GM11168 (cell line): ENCODE data around the gene SPOCK2.

Experiments used
- in situ Hi-C: fragments of 300-500 bp; cut with MboI; formaldehyde crosslinking; loops from one replicate; pipeline ENCODE4 v1.12.0; 2022; ENCODE audit warnings: low sequenced_read_pairs; ENCODE audit not compliant: unreplicated experiment

SPOCK2 gene

GRCh38 chr10:72109636-72110157 is 21.3 kb upstream of the SPOCK2 start:
- in situ Hi-C loops, result loop anchor here (25.0 kb wide), 1 partner anchor 228 kb away; no protein-coding TSS in a partner anchor

GRCh38 chr10:72108830-72109635 is 20.7 kb upstream of the SPOCK2 start:
- in situ Hi-C loops, result loop anchor here (25.0 kb wide), 1 partner anchor 228 kb away; no protein-coding TSS in a partner anchor

- in situ Hi-C loops, result loop anchor here (25.0 kb wide), 1 partner anchor 229 kb away; no protein-coding TSS in a partner anchor
Measured at GRCh38 chr10:72108004-72108370, 19.6 kb upstream of the SPOCK2 start.

- in situ Hi-C loops, result loop anchor here (25.0 kb wide), 1 partner anchor 230 kb away; no protein-coding TSS in a partner anchor
Measured at GRCh38 chr10:72107325-72108003, 19.1 kb upstream of the SPOCK2 start.

- in situ Hi-C loops, result loop anchor here (25.0 kb wide), 1 partner anchor 230 kb away; no protein-coding TSS in a partner anchor
Measured at GRCh38 chr10:72106896-72107295, 18.5 kb upstream of the SPOCK2 start.

- in situ Hi-C loops, result loop anchor here (25.0 kb wide), 1 partner anchor 231 kb away; no protein-coding TSS in a partner anchor
Measured at GRCh38 chr10:72106154-72106849, 18.0 kb upstream of the SPOCK2 start.

GRCh38 chr10:72105710-72106109 is 17.4 kb upstream of the SPOCK2 start:
- in situ Hi-C loops, result loop anchor here (25.0 kb wide), 1 partner anchor 232 kb away; no protein-coding TSS in a partner anchor

- in situ Hi-C loops, result loop anchor here (25.0 kb wide), 1 partner anchor 232 kb away; no protein-coding TSS in a partner anchor
Measured at GRCh38 chr10:72105098-72105475, 16.7 kb upstream of the SPOCK2 start.

GRCh38 chr10:72104472-72105097 is 16.2 kb upstream of the SPOCK2 start:
- in situ Hi-C loops, result loop anchor here (25.0 kb wide), 1 partner anchor 233 kb away; no protein-coding TSS in a partner anchor

DNA sequence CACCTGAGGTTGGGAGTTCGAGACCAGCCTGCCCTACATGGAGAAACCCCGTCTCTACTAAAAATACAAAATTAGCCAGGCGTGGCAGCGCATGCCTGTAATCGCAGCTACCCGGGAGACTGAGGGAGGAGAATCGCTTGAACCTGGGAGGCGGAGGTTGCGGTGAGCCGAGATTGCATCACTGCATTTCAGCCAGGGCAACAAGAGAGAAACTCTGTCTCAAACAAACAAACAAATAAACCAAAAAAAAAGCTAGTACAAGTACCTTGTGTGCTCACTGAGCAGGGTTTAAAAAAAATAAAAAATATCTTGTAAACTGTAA is 11.2 kb upstream of the SPOCK2 start:
- in situ Hi-C loops, result no loop called here

DNA sequence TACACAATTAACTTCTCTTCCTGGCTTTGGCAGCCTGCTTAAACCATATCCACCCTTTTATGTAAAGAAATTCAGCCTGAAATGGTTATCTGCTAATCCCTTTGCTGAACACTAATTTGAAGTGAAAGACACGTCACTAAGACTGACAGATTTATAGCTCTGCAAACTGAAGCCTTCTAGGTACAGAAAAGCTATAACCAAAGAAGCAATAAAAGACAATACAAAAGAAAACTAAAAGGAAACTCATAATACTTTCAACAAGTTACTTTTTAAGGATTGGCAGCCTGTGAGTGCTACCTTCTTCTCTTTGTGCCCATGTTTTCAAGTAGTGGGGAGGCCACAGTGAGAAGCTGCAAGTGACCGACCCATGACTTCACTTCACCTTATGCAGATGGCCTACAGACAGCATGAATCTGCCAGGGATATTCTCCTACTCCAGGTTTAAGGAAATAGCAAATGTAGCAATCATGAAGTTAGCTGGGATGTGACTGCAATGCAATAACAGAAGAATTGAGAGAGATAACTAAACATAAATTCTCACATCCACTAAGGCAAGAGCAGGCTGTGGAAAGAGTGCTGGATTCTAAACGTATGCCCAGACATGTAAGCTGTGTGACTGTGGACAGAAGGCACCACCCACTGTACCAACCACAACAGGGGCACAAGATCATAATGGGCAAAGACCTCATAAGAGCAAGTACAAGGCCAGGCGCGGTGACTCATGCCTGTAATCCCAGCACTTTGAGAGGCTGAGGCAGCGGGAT is 10.7 kb upstream of the SPOCK2 start:
- in situ Hi-C loops, result no loop called here

- in situ Hi-C loops, result no loop called here
Measured at GRCh38 chr10:72098301-72098835, 10.0 kb upstream of the SPOCK2 start.

- in situ Hi-C loops, result no loop called here
Measured at GRCh38 chr10:72097448-72098300, 9.3 kb upstream of the SPOCK2 start.

- in situ Hi-C loops, result no loop called here
Measured at GRCh38 chr10:72096115-72097000, 8.0 kb upstream of the SPOCK2 start.

- in situ Hi-C loops, result no loop called here
Measured at GRCh38 chr10:72095195-72095594, 6.8 kb upstream of the SPOCK2 start.

- in situ Hi-C loops, result no loop called here
Measured at GRCh38 chr10:72094574-72094973, 6.2 kb upstream of the SPOCK2 start.

DNA sequence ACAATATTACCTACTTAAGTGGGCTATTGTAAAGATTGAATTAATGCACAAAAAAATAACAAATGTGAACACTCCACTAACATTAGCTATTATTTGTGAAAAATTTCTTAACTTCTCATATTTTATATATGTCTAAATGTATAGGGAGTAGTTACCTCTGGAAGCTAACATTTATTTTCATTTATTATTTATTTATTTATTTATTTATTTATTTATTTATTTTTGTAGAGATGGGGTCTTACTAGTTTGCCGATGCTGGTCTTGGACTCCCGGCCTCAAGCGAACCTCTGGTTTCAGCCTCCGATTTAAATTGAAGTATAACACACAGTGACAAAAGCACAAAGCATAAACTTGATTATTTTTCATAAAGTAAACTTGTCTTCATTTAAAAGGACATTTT is 5.1 kb upstream of the SPOCK2 start:
- in situ Hi-C loops, result no loop called here
